WTC11 (cell line): ENCODE measurements around the gene PRKCB.

Experiments used
- TF ChIP-seq, protein P1 (sequence below): sonication (generic); formaldehyde crosslinking; IDR thresholded peaks from 2 replicates; pipeline ENCODE4 v1.8.1; 2022; ENCODE audit warnings: low read depth, mild to moderate bottlenecking, moderate library complexity, missing genetic modification reagents, borderline replicate concordance
- TF ChIP-seq, protein P2 (sequence below): fragments of 200-600 bp; IDR thresholded peaks from 2 replicates; pipeline ENCODE4 v1.8.0; 2022; ENCODE audit warnings: antibody characterized with exemption

DNA sequence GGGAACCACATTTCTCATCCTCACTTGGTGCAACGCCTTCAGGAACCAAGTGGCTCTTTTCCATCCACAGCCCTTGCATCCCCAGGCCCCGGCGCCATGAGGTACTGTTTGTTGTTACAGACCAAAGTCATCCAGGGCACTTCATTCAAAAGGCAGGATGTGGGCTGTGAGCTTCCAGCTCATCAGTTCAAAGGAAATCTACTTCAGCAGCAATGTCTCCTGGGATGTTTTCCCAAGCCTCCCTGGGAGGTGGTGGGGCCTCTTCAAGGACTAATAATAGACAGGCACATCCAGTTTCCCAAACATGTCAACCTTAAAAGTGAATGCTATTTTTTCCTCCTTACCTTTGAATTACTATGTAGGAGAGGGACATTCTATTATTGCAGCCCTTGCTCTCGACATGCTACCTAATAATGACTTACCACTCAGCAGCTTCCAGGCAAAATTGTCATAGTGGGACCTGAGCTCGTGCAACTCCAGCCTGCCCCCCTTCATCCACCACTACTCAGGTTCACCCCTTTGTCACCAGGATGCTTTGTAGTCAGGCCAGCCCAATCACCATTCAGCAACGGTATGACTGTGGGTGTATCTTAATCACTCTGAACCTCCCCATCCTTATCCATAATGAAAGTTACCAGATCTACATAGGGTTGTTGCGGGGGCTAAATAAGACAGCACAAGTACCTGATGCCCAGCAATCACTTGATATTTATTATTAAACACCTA, 1.7 kb upstream of the PRKCB start:
- TF ChIP-seq, protein P1, sequence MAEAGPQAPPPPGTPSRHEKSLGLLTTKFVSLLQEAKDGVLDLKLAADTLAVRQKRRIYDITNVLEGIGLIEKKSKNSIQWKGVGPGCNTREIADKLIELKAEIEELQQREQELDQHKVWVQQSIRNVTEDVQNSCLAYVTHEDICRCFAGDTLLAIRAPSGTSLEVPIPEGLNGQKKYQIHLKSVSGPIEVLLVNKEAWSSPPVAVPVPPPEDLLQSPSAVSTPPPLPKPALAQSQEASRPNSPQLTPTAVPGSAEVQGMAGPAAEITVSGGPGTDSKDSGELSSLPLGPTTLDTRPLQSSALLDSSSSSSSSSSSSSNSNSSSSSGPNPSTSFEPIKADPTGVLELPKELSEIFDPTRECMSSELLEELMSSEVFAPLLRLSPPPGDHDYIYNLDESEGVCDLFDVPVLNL (CRISPR knock-in tag), result no peak
- TF ChIP-seq, protein P2, sequence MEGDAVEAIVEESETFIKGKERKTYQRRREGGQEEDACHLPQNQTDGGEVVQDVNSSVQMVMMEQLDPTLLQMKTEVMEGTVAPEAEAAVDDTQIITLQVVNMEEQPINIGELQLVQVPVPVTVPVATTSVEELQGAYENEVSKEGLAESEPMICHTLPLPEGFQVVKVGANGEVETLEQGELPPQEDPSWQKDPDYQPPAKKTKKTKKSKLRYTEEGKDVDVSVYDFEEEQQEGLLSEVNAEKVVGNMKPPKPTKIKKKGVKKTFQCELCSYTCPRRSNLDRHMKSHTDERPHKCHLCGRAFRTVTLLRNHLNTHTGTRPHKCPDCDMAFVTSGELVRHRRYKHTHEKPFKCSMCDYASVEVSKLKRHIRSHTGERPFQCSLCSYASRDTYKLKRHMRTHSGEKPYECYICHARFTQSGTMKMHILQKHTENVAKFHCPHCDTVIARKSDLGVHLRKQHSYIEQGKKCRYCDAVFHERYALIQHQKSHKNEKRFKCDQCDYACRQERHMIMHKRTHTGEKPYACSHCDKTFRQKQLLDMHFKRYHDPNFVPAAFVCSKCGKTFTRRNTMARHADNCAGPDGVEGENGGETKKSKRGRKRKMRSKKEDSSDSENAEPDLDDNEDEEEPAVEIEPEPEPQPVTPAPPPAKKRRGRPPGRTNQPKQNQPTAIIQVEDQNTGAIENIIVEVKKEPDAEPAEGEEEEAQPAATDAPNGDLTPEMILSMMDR, result no peak
